Tibial nerve (tissue), 4 donors: ENCODE measurements around the gene CFDP1. TPM values are rescaled to one million over a fixed set of nuclear protein-coding genes. Genes with fewer than 3 reads are reported as not detected.

ENCODE experiments used
- DNase-seq, 2 donors: peaks; one replicate each; pipeline ENCODE4 v3.0.0-alpha.2; 2019; ENCODE audit warnings: low spot score in 2 of 2
- H3K27ac ChIP-seq, 4 donors: fragments of 200-600 bp; sonication (generic) in 3 of 4; one replicate each; pipeline ENCODE4 v1.5.1; 2017 to 2019; ENCODE audit warnings: mild to moderate bottlenecking in 1 of 4
- H3K27me3 ChIP-seq, 2 donors: fragments of 200-600 bp; sonication (generic) in 1 of 2; one replicate each; pipeline versions ENCODE4 v1.5.1 to v1.6.0; 2017 to 2019
- H3K36me3 ChIP-seq, 3 donors: fragments of 200-600 bp; sonication (generic); one replicate each; pipeline ENCODE4 v1.5.1; 2018 to 2019
- H3K4me1 ChIP-seq, 4 donors: fragments of 200-600 bp; sonication (generic) in 3 of 4; one replicate each; pipeline ENCODE4 v1.5.1; 2017 to 2019
- H3K4me3 ChIP-seq, 4 donors: fragments of 200-600 bp; sonication (generic) in 3 of 4; one replicate each; pipeline ENCODE4 v1.5.1; 2017 to 2019; ENCODE audit warnings: mild to moderate bottlenecking in 1 of 4, moderate library complexity in 1 of 4
- H3K9me3 ChIP-seq, 4 donors: fragments of 200-600 bp; sonication (generic) in 3 of 4; one replicate each; pipeline ENCODE4 v1.5.1; 2017 to 2019
- CTCF ChIP-seq, 5 experiments: fragments of 200-600 bp in 3 of 5; fragments of 450-650 bp in 2 of 5; sonication (generic) in 3 of 5; IDR thresholded peaks; one replicate each; pipeline ENCODE4 v1.5.1; 2016 to 2019; ENCODE audit warnings: antibody characterized with exemption in 5 of 5, mild to moderate bottlenecking in 3 of 5, moderate library complexity in 2 of 5
- EP300 ChIP-seq, 2 donors: sonication (generic); formaldehyde crosslinking; IDR thresholded peaks; one replicate each; pipeline ENCODE4 v1.6.1; 2017; ENCODE audit warnings: antibody characterized with exemption in 2 of 2, mild to moderate bottlenecking in 1 of 2
- POLR2A ChIP-seq, 2 donors: fragments of 450-650 bp; IDR thresholded peaks; one replicate each; pipeline ENCODE4 v1.6.1; 2017; ENCODE audit warnings: antibody characterized with exemption in 2 of 2, mild to moderate bottlenecking in 2 of 2, moderate library complexity in 2 of 2
- WGBS, 2 donors: methylation state at CpG; one replicate each; pipeline ENCODE4 v1.1.5; 2018; 5-methylcytosine and 5-hydroxymethylcytosine counted together
- total RNA-seq, 4 donors: library from RNA; depleted of rRNA; stranded (reverse); fragments of >200 nt; gene quantifications; one replicate each; pipeline ENCODE4 v1.1.0, GENCODE V29; 2016

CFDP1 gene
- total RNA-seq, 4 donors from 2014 or later = 35.6 to 120 (median 62.4) TPM

- WGBS, 2 donors = 74 to 86% methylated on average over 4 of the region's 4 CpGs
- DNase-seq = no peak
- no peaks in the 10 kb centered on the region for H3K9me3 ChIP-seq
- no peaks in the 10 kb centered on the region for H3K27me3 ChIP-seq
- peaks cover 0 to 11% (median 0%) of the 10 kb centered on the region in 4 donors for H3K4me1 ChIP-seq
- no peak overlapping the region for H3K27ac ChIP-seq
- peaks cover 0 to 68% (median 4%) of the 10 kb centered on the region in 3 donors for H3K36me3 ChIP-seq
- no peak for TF ChIP-seq POLR2A (IDR thresholded peaks at IDR 0.05)
- no peak for TF ChIP-seq EP300 (IDR thresholded peaks at IDR 0.05)
- no peak for TF ChIP-seq CTCF (IDR thresholded peaks at IDR 0.05)
- no peak overlapping the region for H3K4me3 ChIP-seq
Observed at GRCh38 chr16:75293173-75293572, 140.1 kb downstream of the CFDP1 start.

- WGBS, 2 donors = 73 to 82% methylated on average over 3 of the region's 3 CpGs
- H3K9me3 ChIP-seq = no peaks in the 10 kb centered on the region
- DNase-seq = no peak
- peaks cover 0 to 11% (median 0%) of the 10 kb centered on the region in 4 donors for H3K4me1 ChIP-seq
- no peak overlapping the region for H3K4me3 ChIP-seq
- H3K36me3 ChIP-seq = peaks cover 0 to 69% (median 4%) of the 10 kb centered on the region in 3 donors
- TF ChIP-seq EP300 (IDR thresholded peaks at IDR 0.05) (no peak), CTCF (IDR thresholded peaks at IDR 0.05) (no peak), POLR2A (IDR thresholded peaks at IDR 0.05) (no peak)
- no peak overlapping the region for H3K27ac ChIP-seq
- H3K27me3 ChIP-seq = no peaks in the 10 kb centered on the region
Observed at GRCh38 chr16:75292691-75293090, 140.6 kb downstream of the CFDP1 start.

- H3K27ac ChIP-seq = peak overlapping the region in 1 of 4 donors; percentile 12
- H3K36me3 ChIP-seq = peaks cover 0 to 66% (median 4%) of the 10 kb centered on the region in 3 donors
Observed at GRCh38 chr16:75289189-75289588, 144.1 kb downstream of the CFDP1 start.

GRCh38 chr16:75288596-75289120 is 144.6 kb downstream of the CFDP1 start:
- 89% methylated on average over 10 of the region's 10 CpGs for WGBS, 2 donors
- no peak overlapping the region for H3K4me3 ChIP-seq
- peaks cover 0 to 61% (median 4%) of the 10 kb centered on the region in 3 donors for H3K36me3 ChIP-seq
- H3K9me3 ChIP-seq = no peaks in the 10 kb centered on the region
- peak overlapping the region in 1 of 4 donors; percentile 12 for H3K27ac ChIP-seq
- H3K27me3 ChIP-seq = no peaks in the 10 kb centered on the region
- TF ChIP-seq CTCF (IDR thresholded peaks at IDR 0.05) = no peak
- TF ChIP-seq POLR2A (IDR thresholded peaks at IDR 0.05) = no peak
- no peak for TF ChIP-seq EP300 (IDR thresholded peaks at IDR 0.05)
- peaks cover 0 to 5% (median 0%) of the 10 kb centered on the region in 4 donors for H3K4me1 ChIP-seq
- no peak for DNase-seq

More at GRCh38 chr16:75289189-75289588, 144.1 kb downstream of the CFDP1 start:
- Histone ChIP-seq H3K9me3 (no peaks in the 10 kb centered on the region), H3K27me3 (no peaks in the 10 kb centered on the region), H3K4me1 (peaks cover 0 to 5% (median 0%) of the 10 kb centered on the region in 4 donors), H3K4me3 (no peak overlapping the region)
- DNase-seq = no peak
- TF ChIP-seq EP300 (IDR thresholded peaks at IDR 0.05) = peak in 1 of 2 donors; percentile 58
- TF ChIP-seq CTCF (IDR thresholded peaks at IDR 0.05) = no peak
- no peak for TF ChIP-seq POLR2A (IDR thresholded peaks at IDR 0.05)

- DNase-seq = no peak
- no peak overlapping the region for H3K4me3 ChIP-seq
- H3K36me3 ChIP-seq = peaks cover 0 to 59% (median 4%) of the 10 kb centered on the region in 3 donors
- peaks cover 0 to 5% (median 0%) of the 10 kb centered on the region in 4 donors for H3K4me1 ChIP-seq
- no peaks in the 10 kb centered on the region for H3K27me3 ChIP-seq
- 76 to 83% methylated on average over 7 of the region's 7 CpGs for whole genome bisulfite sequencing, 2 donors
- H3K9me3 ChIP-seq = no peaks in the 10 kb centered on the region
- TF ChIP-seq EP300 (IDR thresholded peaks at IDR 0.05) = no peak
- TF ChIP-seq POLR2A (IDR thresholded peaks at IDR 0.05) = no peak
- TF ChIP-seq CTCF (IDR thresholded peaks at IDR 0.05) = no peak
- H3K27ac ChIP-seq = no peak overlapping the region
Observed at GRCh38 chr16:75288181-75288580, 145.1 kb downstream of the CFDP1 start.
